Neuronal stem cell (in vitro differentiated cells): ENCODE results near the gene PACC1.

Experiments
- DNase-seq: peaks from one replicate; pipeline ENCODE4 v3.0.0-alpha.2; 2013; ENCODE audit warnings: low spot score
- H2AFZ ChIP-seq: one replicate; pipeline ENCODE4 v1.6.1; 2013; ENCODE audit warnings: mild to moderate bottlenecking, low read length, inconsistent platforms
- H2AK5ac ChIP-seq: 2 replicates; pipeline ENCODE4 v1.6.1; 2013; ENCODE audit warnings: low read depth, mild to moderate bottlenecking, inconsistent platforms, low read length, moderate library complexity, mixed read lengths
- H2BK120ac ChIP-seq: 2 replicates; pipeline ENCODE4 v1.6.1; 2013; ENCODE audit warnings: low read depth, mild to moderate bottlenecking, inconsistent platforms, low read length, moderate library complexity, mixed read lengths
- H2BK12ac ChIP-seq: one replicate; pipeline ENCODE4 v1.6.1; 2013; ENCODE audit warnings: low read length, inconsistent platforms
- H2BK15ac ChIP-seq: 2 replicates; pipeline ENCODE4 v1.6.1; 2013; ENCODE audit warnings: mild to moderate bottlenecking, low read length, inconsistent platforms, mixed read lengths
- H2BK5ac ChIP-seq: one replicate; pipeline ENCODE4 v1.6.1; 2013; ENCODE audit warnings: inconsistent platforms, mild to moderate bottlenecking, low read length, moderate library complexity
- H3K14ac ChIP-seq: one replicate; pipeline ENCODE4 v1.6.1; 2013; ENCODE audit warnings: low read length, inconsistent platforms
- H3K18ac ChIP-seq: 2 replicates; pipeline ENCODE4 v1.6.1; 2013; ENCODE audit warnings: low read length, inconsistent platforms
- H3K23ac ChIP-seq: 2 replicates; pipeline ENCODE4 v1.6.1; 2013; ENCODE audit warnings: low read depth, mild to moderate bottlenecking, mixed read lengths, low read length, inconsistent platforms; ENCODE audit not compliant: poor library complexity
- H3K27ac ChIP-seq: replicated peaks from 3 replicates; pipeline ENCODE4 v1.5.1; 2013; ENCODE audit warnings: low read length, inconsistent platforms
- H3K27me3 ChIP-seq, 3 experiments: 2 replicates each; pipeline ENCODE4 v1.6.1; 2013; ENCODE audit warnings: low read length in 3 of 3, mild to moderate bottlenecking in 2 of 3, inconsistent platforms in 1 of 3, low read depth in 1 of 3, mixed read lengths in 1 of 3, moderate library complexity in 1 of 3; ENCODE audit not compliant: control insufficient read depth in 3 of 3, insufficient read depth in 3 of 3
- H3K36me3 ChIP-seq, 2 donors: replicated peaks in 1 of 2; 2 replicates each; pipeline ENCODE4 v1.6.1; 2013; ENCODE audit warnings: low read length in 2 of 2; ENCODE audit not compliant: control insufficient read depth in 2 of 2, insufficient read depth in 2 of 2
- H3K4ac ChIP-seq: 2 replicates; pipeline ENCODE4 v1.6.1; 2013; ENCODE audit warnings: inconsistent platforms, mild to moderate bottlenecking, low read length, moderate library complexity
- H3K4me1 ChIP-seq, 2 donors: 1 replicate in 1 of 2; 2 replicates in 1 of 2; pipeline ENCODE4 v1.6.1; 2013; ENCODE audit warnings: low read length in 2 of 2, low read depth in 1 of 2; ENCODE audit not compliant: control insufficient read depth in 2 of 2, insufficient read depth in 1 of 2
- H3K4me2 ChIP-seq: one replicate; pipeline ENCODE4 v1.6.1; 2013; ENCODE audit warnings: mild to moderate bottlenecking, low read length, inconsistent platforms; ENCODE audit not compliant: insufficient read depth, poor library complexity, severe bottlenecking
- H3K4me3 ChIP-seq, 2 donors: 2 replicates each; pipeline ENCODE4 v1.5.1; 2013; ENCODE audit warnings: low read length in 2 of 2, mild to moderate bottlenecking in 2 of 2, inconsistent platforms in 1 of 2, moderate library complexity in 1 of 2
- H3K79me1 ChIP-seq: one replicate; pipeline ENCODE4 v1.6.1; 2013; ENCODE audit warnings: low read depth, mild to moderate bottlenecking, inconsistent platforms, low read length, moderate library complexity
- H3K9ac ChIP-seq: one replicate; pipeline ENCODE4 v1.6.1; 2013; ENCODE audit warnings: mild to moderate bottlenecking, low read depth, low read length, inconsistent platforms; ENCODE audit not compliant: poor library complexity
- H3K9me3 ChIP-seq, 2 donors: replicated peaks in 1 of 2; 2 replicates each; pipeline versions ENCODE3 to v1.6.1; 2013; ENCODE audit warnings: low read length in 2 of 2, mild to moderate bottlenecking in 2 of 2, inconsistent platforms in 1 of 2, low read depth in 1 of 2, mixed read lengths in 1 of 2, moderate library complexity in 1 of 2; ENCODE audit not compliant: control insufficient read depth in 2 of 2, insufficient read depth in 1 of 2
- H4K8ac ChIP-seq: one replicate; pipeline ENCODE4 v1.6.1; 2013; ENCODE audit warnings: low read depth, mild to moderate bottlenecking, inconsistent platforms, low read length, moderate library complexity
- H4K91ac ChIP-seq: one replicate; pipeline ENCODE4 v1.6.1; 2013; ENCODE audit warnings: low read length, low read depth, mild to moderate bottlenecking, inconsistent platforms; ENCODE audit not compliant: poor library complexity
- WGBS, 2 donors: extraction: QIAGEN DNeasy Blood & Tissue Kit; methylation state at CpG; one replicate each; pipeline ENCODE4 v1.1.7; 2013; ENCODE audit warnings: missing lambda C conversion rate in 2 of 2, mixed read lengths in 1 of 2; ENCODE audit not compliant: insufficient read length in 2 of 2, insufficient replicate concordance in 1 of 2; ENCODE audit errors: extremely low coverage in 2 of 2; 5-methylcytosine and 5-hydroxymethylcytosine counted together

PACC1 gene

DNA sequence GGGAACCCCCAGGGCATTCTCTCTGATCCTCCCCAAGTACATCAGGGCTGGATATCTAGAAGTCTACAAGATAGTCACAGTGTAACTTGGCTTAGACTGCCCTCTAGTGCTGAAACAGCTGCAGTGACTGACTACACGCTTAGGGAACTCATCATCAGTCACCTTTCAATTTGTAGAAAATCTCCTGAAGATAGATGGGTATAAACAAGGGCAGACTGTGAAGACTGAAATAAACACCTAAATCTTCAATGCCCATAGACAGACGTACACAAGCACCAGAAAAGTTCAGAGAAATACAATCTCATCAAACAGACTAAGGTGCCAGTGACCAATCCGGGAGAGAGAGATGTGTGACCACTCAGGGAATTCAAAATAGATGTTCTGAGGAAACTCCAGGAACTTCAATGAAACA is 46.6 kb downstream of the PACC1 start:
- no peak overlapping the region for H2BK5ac ChIP-seq
- no peak overlapping the region for H4K8ac ChIP-seq
- H3K9me3 ChIP-seq = peaks cover 0 to 25% of the 10 kb centered on the region in 2 donors
- H3K14ac ChIP-seq = no peak overlapping the region
- no peak overlapping the region for H3K4me3 ChIP-seq
- no peak overlapping the region for H4K91ac ChIP-seq
- no peak overlapping the region for H3K4me2 ChIP-seq
- H3K23ac ChIP-seq = no peak overlapping the region
- H2AFZ ChIP-seq = no peak overlapping the region
- no peak overlapping the region for H2AK5ac ChIP-seq
- H2BK120ac ChIP-seq = no peak overlapping the region
- no peak overlapping the region for H3K27ac ChIP-seq
- H3K79me1 ChIP-seq = no peaks in the 10 kb centered on the region
- H3K27me3 ChIP-seq = no peaks in the 10 kb centered on the region
- DNase-seq = peak; percentile 27
- no peak overlapping the region for H3K9ac ChIP-seq
- no peak overlapping the region for H2BK12ac ChIP-seq
- no peaks in the 10 kb centered on the region for H3K4me1 ChIP-seq
- H3K4ac ChIP-seq = no peak overlapping the region
- peaks cover 0 to 58% of the 10 kb centered on the region in 2 donors for H3K36me3 ChIP-seq
- WGBS, 2 donors = no CpG with 5 or more reads among the region's 3 CpGs
- no peak overlapping the region for H3K18ac ChIP-seq
- H2BK15ac ChIP-seq = no peak overlapping the region

DNA sequence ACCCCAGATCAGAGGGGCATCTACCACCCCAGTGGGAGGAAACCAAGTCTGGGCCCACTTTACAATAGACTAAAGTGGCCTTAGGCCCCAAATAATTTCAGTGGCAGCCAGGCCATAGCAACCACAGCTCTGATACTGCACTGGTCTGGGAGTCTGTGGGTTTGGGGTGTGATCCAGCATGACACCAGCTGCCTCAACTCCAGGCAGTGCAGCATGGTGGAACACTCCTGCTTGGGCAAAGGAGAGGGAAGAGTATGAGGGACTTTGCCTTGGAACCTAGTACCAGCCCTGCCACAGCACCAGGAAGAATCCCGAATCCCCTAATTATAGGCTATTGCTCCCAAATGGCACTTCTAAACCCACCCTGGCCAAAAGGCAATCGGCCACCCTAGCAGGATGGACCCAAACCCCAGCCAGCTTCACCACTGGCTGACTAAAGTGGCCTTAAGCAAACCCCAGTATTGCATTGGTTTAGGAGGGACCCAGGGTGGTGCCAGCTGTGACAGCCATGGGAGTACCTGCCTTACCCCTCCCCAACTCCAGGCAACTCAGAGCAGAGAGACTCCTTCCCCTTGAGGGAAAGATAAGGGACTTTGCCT is 47.1 kb downstream of the PACC1 start:
- Histone ChIP-seq H3K23ac (no peak overlapping the region), H3K27me3 (no peaks in the 10 kb centered on the region), H3K9me3 (peaks cover 0 to 19% of the 10 kb centered on the region in 2 donors), H2AFZ (no peak overlapping the region), H3K9ac (no peak overlapping the region), H2BK12ac (no peak overlapping the region), H4K91ac (no peak overlapping the region), H3K4me1 (no peaks in the 10 kb centered on the region), H4K8ac (no peak overlapping the region), H3K79me1 (no peaks in the 10 kb centered on the region), H2BK120ac (no peak overlapping the region), H3K4me2 (no peak overlapping the region), H3K36me3 (peaks cover under 1 to 55% of the 10 kb centered on the region in 2 donors), H3K18ac (no peak overlapping the region), H3K27ac (no peak overlapping the region), H2AK5ac (no peak overlapping the region), H2BK5ac (no peak overlapping the region), H3K4me3 (no peak overlapping the region), H3K14ac (no peak overlapping the region), H3K4ac (no peak overlapping the region), H2BK15ac (no peak overlapping the region)
- WGBS, 2 donors = no CpG with 5 or more reads among the region's 2 CpGs
- DNase-seq = no peak

DNA sequence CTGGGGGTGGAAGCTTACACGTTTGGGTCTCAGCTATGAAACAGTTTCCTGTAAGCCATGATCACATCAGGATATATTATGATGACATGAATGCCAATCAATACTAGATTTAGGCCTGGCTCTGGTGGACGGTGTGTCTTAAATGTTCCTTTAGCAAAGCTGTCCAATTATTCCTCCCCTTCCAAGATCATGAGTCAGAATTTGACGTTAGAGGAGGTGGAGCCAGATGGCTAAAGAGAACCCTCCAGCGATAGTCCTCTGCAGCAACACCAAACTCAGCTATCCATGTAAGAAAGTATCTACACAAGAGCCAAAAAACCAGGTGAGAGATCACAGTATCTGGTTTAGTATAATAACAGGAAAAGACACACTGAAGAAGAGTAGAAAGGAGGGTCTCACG is 47.8 kb downstream of the PACC1 start:
- Histone ChIP-seq H3K23ac (no peak overlapping the region), H2BK12ac (no peak overlapping the region), H3K27ac (no peak overlapping the region), H3K27me3 (no peaks in the 10 kb centered on the region), H2BK15ac (no peak overlapping the region), H3K4ac (no peak overlapping the region), H3K4me3 (no peak overlapping the region), H3K4me1 (no peaks in the 10 kb centered on the region), H2AK5ac (no peak overlapping the region), H2BK120ac (no peak overlapping the region), H3K9ac (no peak overlapping the region), H4K8ac (no peak overlapping the region), H3K79me1 (no peaks in the 10 kb centered on the region), H3K18ac (no peak overlapping the region), H3K9me3 (peaks cover 0 to 15% of the 10 kb centered on the region in 2 donors), H4K91ac (no peak overlapping the region), H3K4me2 (no peak overlapping the region), H2BK5ac (no peak overlapping the region), H3K14ac (no peak overlapping the region), H3K36me3 (peaks cover 2 to 58% of the 10 kb centered on the region in 2 donors), H2AFZ (no peak overlapping the region)
- no CpG with 5 or more reads among the region's 5 CpGs for WGBS, 2 donors
- DNase-seq = no peak

DNA sequence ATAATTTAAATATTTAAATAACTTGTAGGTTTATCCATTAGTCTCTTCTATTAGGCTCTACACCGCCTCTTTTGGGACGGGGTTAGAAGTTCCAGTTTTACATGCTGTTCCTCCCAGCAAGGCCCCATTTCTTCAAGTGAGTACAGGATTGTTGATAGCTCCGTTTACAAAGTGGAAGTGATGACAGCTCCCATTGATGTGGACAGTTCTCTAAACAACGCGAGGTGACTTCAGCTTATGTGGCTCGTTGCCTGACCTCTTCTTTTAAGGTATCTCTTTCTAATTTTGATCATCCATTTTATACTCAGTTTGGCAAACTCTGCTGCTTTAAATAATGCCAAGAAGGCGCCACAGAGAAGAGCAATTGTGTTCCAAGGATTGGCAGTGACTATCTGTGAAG is 49.7 kb downstream of the PACC1 start:
- H3K18ac ChIP-seq = no peak overlapping the region
- no peak overlapping the region for H3K9ac ChIP-seq
- no CpG with 5 or more reads among the region's 7 CpGs for WGBS, 2 donors
- no peak overlapping the region for H2AK5ac ChIP-seq
- H3K14ac ChIP-seq = no peak overlapping the region
- H2AFZ ChIP-seq = no peak overlapping the region
- peaks cover 5 to 70% of the 10 kb centered on the region in 2 donors for H3K36me3 ChIP-seq
- H3K79me1 ChIP-seq = no peaks in the 10 kb centered on the region
- no peaks in the 10 kb centered on the region for H3K27me3 ChIP-seq
- H3K23ac ChIP-seq = no peak overlapping the region
- DNase-seq = no peak
- H3K27ac ChIP-seq = no peak overlapping the region
- no peak overlapping the region for H2BK12ac ChIP-seq
- peaks cover 0 to 9% of the 10 kb centered on the region in 2 donors for H3K9me3 ChIP-seq
- H3K4ac ChIP-seq = no peak overlapping the region
- no peak overlapping the region for H2BK15ac ChIP-seq
- no peak overlapping the region for H2BK5ac ChIP-seq
- H3K4me1 ChIP-seq = no peaks in the 10 kb centered on the region
- no peak overlapping the region for H4K91ac ChIP-seq
- no peak overlapping the region for H3K4me3 ChIP-seq
- no peak overlapping the region for H3K4me2 ChIP-seq
- H2BK120ac ChIP-seq = no peak overlapping the region
- H4K8ac ChIP-seq = no peak overlapping the region
